Activated CD8-positive, alpha-beta T cell treated with anti-CD3 and anti-CD28 coated beads for 36 hours (primary cell): ENCODE data around the gene FAM228B. TPM values are rescaled to one million over a fixed set of nuclear protein-coding genes. Genes with fewer than 3 reads are reported as not detected.
"Not testable (repeated sequence)": the region's sequence is repeated elsewhere in the genome, so short reads cannot be mapped to it uniquely, and the experiment has no call there.

ENCODE experiments used
- ATAC-seq: fragments of 200-7000 bp; cut with Tn5 transposase; one replicate; pipeline ENCODE4 v1.10.0; 2021; ENCODE audit warnings: mild to moderate bottlenecking, moderate library complexity
- CTCF ChIA-PET: fragments of 350-600 bp; sonication (Branson Sonifier 250); formaldehyde crosslinking; loops from one replicate; lab custom pipeline; 2021; ENCODE audit warnings: antibody characterized with exemption; lab: Charles Lee
- POLR2A ChIA-PET: fragments of 350-600 bp; sonication (Branson Sonifier 250); formaldehyde crosslinking; loops from one replicate; lab custom pipeline; 2021; ENCODE audit warnings: antibody characterized with exemption; lab: Charles Lee
- DNase-seq: peaks from one replicate; pipeline ENCODE4 v3.0.0-alpha.2; 2020
- H3K27ac Mint-ChIP-seq: one replicate; pipeline ENCODE4 v1.8.0; 2021; ENCODE audit warnings: mild to moderate bottlenecking, mixed read lengths
- H3K27me3 Mint-ChIP-seq: one replicate; pipeline ENCODE4 v1.8.0; 2021; ENCODE audit warnings: mixed read lengths
- H3K36me3 Mint-ChIP-seq: one replicate; pipeline ENCODE4 v1.8.0; 2021; ENCODE audit warnings: low read depth, mixed read lengths
- H3K4me1 Mint-ChIP-seq: one replicate; pipeline ENCODE4 v1.8.0; 2021; ENCODE audit warnings: low read depth, mixed read lengths
- H3K4me3 Mint-ChIP-seq: one replicate; pipeline ENCODE4 v1.8.0; 2021; ENCODE audit warnings: mild to moderate bottlenecking, moderate library complexity, mixed read lengths
- H3K9me3 Mint-ChIP-seq: one replicate; pipeline ENCODE4 v1.8.0; 2021; ENCODE audit warnings: mixed read lengths
- intact Hi-C: fragments of 100-400 bp; cut with micrococcal nuclease; formaldehyde crosslinking; loops from one replicate; pipeline ENCODE4 v1.10.0; 2022
- total RNA-seq, 2 experiments: library from RNA; stranded (reverse); gene quantifications; one replicate each; pipeline ENCODE4 v1.2.3, GENCODE V29; 2021
- TF ChIP-seq, protein P1 (sequence below): fragments of 200-600 bp; IDR thresholded peaks from one replicate; pipeline ENCODE4 v1.8.0; 2022; ENCODE audit warnings: antibody characterized with exemption, mild to moderate bottlenecking

Gene FAM228B
- total RNA-seq, 2 experiments from 2014 or later: 4.5 to 5.7 TPM

DNA sequence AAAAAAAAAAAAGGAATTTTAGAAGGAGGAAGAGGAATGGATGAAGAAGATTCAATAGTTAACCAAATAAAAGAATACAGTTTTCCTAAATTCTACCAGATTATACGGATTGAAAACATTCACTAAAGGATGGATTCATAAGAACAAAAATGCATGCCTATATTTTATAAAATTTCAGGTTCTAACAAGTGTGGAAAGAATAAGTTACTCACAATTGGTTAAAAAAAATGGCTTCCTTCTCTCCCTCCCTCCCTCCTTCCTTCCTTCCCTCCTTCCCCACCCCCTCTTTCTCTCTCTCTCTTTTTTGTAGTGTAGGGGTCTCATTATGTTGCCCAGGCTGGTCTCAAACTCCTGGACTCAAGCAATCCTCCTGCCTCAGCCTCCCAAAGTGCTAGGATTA, 37.0 kb upstream of the FAM228B start:
- CTCF ChIA-PET: interaction anchor here (4.8 kb wide), 1 partner anchor 261 kb away, joined by 76 read pairs; no protein-coding TSS in a partner anchor
- Mint-ChIP-seq H3K36me3 (peaks cover 8% of the 10 kb centered on the region), H3K4me3 (no peak overlapping the region), H3K27me3 (no peaks in the 10 kb centered on the region), H3K4me1 (peaks cover 12% of the 10 kb centered on the region), H3K9me3 (no peaks in the 10 kb centered on the region), H3K27ac (no peak overlapping the region)
- ATAC-seq: no peak
- no peak for DNase-seq
- TF ChIP-seq, protein P1, sequence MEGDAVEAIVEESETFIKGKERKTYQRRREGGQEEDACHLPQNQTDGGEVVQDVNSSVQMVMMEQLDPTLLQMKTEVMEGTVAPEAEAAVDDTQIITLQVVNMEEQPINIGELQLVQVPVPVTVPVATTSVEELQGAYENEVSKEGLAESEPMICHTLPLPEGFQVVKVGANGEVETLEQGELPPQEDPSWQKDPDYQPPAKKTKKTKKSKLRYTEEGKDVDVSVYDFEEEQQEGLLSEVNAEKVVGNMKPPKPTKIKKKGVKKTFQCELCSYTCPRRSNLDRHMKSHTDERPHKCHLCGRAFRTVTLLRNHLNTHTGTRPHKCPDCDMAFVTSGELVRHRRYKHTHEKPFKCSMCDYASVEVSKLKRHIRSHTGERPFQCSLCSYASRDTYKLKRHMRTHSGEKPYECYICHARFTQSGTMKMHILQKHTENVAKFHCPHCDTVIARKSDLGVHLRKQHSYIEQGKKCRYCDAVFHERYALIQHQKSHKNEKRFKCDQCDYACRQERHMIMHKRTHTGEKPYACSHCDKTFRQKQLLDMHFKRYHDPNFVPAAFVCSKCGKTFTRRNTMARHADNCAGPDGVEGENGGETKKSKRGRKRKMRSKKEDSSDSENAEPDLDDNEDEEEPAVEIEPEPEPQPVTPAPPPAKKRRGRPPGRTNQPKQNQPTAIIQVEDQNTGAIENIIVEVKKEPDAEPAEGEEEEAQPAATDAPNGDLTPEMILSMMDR: no peak
- POLR2A ChIA-PET: no interaction called here
- intact Hi-C loops: no loop called here

DNA sequence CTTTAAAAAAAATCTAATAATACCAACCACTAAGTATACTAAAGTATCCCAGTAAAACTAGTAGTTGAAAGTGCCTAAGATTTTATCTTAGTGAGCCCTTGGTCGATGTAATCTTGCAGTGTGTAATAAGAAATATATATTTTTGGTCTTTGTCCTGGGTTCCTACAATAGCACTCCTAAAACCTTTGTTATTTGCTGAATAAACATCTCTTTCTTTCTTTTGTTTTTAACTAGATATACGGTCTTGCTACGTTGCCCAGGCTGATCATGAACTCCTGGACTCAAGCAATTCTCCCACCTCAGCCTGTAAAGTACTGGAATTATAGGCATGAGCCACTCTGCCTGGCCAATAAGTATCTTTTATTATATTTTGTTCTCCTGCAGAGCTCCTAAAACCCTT, 36.2 kb upstream of the FAM228B start:
- ChIA-PET CTCF (no interaction called here), POLR2A (no interaction called here)
- TF ChIP-seq, protein P1: no peak
- Mint-ChIP-seq H3K27me3 (no peaks in the 10 kb centered on the region), H3K4me3 (no peak overlapping the region), H3K4me1 (peaks cover 12% of the 10 kb centered on the region), H3K9me3 (no peaks in the 10 kb centered on the region), H3K27ac (no peak overlapping the region), H3K36me3 (peaks cover 8% of the 10 kb centered on the region)
- intact Hi-C loops: no loop called here
- DNase-seq (no peak), ATAC-seq (no peak)

DNA sequence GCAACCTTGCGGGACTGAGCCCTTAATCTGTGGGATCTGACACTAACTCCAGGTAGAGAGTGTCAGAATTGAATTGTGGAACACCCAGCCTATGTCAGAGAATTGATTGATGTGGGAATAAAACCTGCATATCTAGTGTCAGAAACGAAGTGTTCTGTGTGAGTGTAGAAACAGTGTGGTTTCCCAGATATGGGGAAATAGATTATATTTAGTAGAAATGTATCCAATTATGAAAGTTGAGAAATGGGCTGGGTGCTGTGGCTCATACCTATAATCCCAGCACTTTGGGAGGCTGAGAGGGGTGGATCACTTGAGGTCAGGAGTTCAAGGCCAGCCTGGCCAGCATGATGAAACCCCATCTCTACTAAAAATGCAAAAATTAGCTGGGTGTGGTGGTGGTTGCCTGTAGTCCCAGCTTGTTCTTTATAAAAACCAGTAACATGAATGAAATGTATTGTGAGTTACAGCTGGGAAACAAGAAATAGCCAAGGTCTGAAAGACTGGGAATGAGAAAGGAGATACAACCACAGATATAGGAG, 34.4 kb upstream of the FAM228B start:
- no peaks in the 10 kb centered on the region for H3K9me3 Mint-ChIP-seq
- intact Hi-C loops: no loop called here
- ChIA-PET CTCF (no interaction called here), POLR2A (no interaction called here)
- TF ChIP-seq, protein P1: no peak
- H3K27me3 Mint-ChIP-seq: no peaks in the 10 kb centered on the region
- H3K27ac Mint-ChIP-seq: no peak overlapping the region
- DNase-seq (no peak), ATAC-seq (no peak)
- peaks cover 9% of the 10 kb centered on the region for H3K4me1 Mint-ChIP-seq
- H3K4me3 Mint-ChIP-seq: no peak overlapping the region
- H3K36me3 Mint-ChIP-seq: peaks cover 5% of the 10 kb centered on the region

DNA sequence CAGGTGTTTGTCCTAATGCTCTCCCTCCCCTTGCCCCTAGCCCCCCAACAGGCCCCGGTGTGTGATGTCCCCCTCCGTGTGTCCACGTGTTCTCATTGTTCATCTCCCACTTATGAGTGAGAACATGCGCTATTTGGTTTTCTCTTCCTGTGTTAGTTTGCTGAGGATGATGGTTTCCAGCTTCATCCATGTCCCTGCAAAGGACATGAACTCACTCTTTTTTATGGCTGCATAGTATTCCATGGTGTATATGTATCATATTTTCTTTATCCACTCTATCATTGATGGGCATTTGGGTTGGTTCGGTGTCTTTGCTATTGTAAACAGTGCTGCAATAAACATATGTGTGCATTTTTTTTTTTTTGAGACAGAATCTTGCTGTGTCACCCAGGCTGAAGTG, 30.0 kb upstream of the FAM228B start:
- H3K4me1 Mint-ChIP-seq, intact Hi-C loops, POLR2A ChIA-PET, H3K27ac Mint-ChIP-seq, DNase-seq, ATAC-seq, H3K27me3 Mint-ChIP-seq, H3K4me3 Mint-ChIP-seq, H3K9me3 Mint-ChIP-seq, CTCF ChIA-PET: not testable (repeated sequence)
- peaks cover 11% of the 10 kb centered on the region for H3K36me3 Mint-ChIP-seq

DNA sequence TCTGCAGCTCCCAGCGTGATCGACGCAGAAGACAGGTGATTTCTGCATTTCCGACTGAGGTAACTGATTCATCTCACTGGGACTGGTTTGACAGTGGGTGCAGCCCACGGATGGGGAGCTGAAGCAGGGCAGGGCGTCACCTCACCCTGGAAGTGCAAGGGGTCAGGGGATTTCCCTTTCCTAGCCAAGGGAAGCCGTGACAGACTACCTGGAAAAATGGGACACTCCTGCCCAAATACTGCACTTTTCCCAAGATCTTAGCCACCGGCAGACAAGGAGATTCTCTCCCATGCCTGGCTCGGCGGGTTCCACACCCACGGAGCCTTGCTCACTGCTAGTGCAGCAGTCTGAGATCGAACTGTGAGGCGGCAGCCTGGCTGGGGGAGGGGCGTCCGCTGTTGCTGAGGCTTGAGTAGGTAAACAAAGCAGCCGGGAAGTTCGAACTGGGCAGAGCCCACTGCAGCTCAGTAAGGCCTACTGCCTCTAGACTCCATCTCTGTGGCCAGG, 28.0 kb upstream of the FAM228B start:
- H3K36me3 Mint-ChIP-seq: peaks cover 13% of the 10 kb centered on the region
- ATAC-seq, DNase-seq, H3K4me1 Mint-ChIP-seq, H3K4me3 Mint-ChIP-seq, H3K27ac Mint-ChIP-seq, H3K9me3 Mint-ChIP-seq, H3K27me3 Mint-ChIP-seq, intact Hi-C loops, POLR2A ChIA-PET: not testable (repeated sequence)
- CTCF ChIA-PET: interaction anchor here (3.1 kb wide), 1 partner anchor 11 kb away, joined by 19 read pairs; the partner anchor contains the start of gene TP53I3

DNA sequence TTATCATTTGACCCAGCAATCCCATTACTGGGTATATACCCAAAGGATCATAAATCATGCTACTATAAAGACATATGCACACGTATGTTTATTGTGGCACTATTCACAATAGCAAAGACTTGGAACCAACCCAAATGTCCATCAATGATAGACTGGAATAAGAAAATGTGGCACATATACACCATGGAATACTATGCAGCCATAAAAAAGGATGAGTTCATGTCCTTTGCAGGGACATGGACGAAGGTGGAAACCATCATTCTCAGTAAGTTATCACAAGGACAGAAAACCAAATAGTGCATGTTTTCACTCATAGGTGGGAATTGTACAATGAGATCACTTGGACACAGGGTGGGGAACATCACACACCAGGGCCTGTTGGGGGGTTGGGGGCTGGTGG, 22.5 kb upstream of the FAM228B start:
- CTCF ChIA-PET, DNase-seq, H3K27me3 Mint-ChIP-seq, H3K4me3 Mint-ChIP-seq, H3K4me1 Mint-ChIP-seq, H3K27ac Mint-ChIP-seq, intact Hi-C loops, POLR2A ChIA-PET, H3K9me3 Mint-ChIP-seq, ATAC-seq: not testable (repeated sequence)
- H3K36me3 Mint-ChIP-seq: peaks cover 20% of the 10 kb centered on the region
